ENCODE results near the gene HNRNPA3.
"Not testable (repeated sequence)": the region's sequence is repeated elsewhere in the genome, so short reads cannot be mapped to it uniquely, and the experiment has no call there.

Gene HNRNPA3

GRCh38 chr2:177235855-177236437 is 23.4 kb downstream of the HNRNPA3 start:
- no peak for FAIRE-seq

- no peak for FAIRE-seq
Measured at GRCh38 chr2:177237932-177238331, 25.3 kb downstream of the HNRNPA3 start.

GRCh38 chr2:177239053-177239452 is 26.5 kb downstream of the HNRNPA3 start:
- no peak for FAIRE-seq

GRCh38 chr2:177239932-177240630 is 27.5 kb downstream of the HNRNPA3 start:
- no peak for FAIRE-seq

- no peak for FAIRE-seq
Measured at GRCh38 chr2:177241711-177242120, 29.1 kb downstream of the HNRNPA3 start.

- FAIRE-seq = peak; percentile 99
Measured at GRCh38 chr2:177242121-177242987, 29.8 kb downstream of the HNRNPA3 start.

- no peak for FAIRE-seq
Measured at GRCh38 chr2:177243073-177243472, 30.5 kb downstream of the HNRNPA3 start.

- FAIRE-seq = no peak
Measured at GRCh38 chr2:177243476-177243875, 30.9 kb downstream of the HNRNPA3 start.

GRCh38 chr2:177244244-177244771 is 31.7 kb downstream of the HNRNPA3 start:
- FAIRE-seq = no peak

GRCh38 chr2:177245010-177245422 is 32.4 kb downstream of the HNRNPA3 start:
- no peak for FAIRE-seq

- no peak for FAIRE-seq
Measured at GRCh38 chr2:177246000-177246399, 33.4 kb downstream of the HNRNPA3 start.

- FAIRE-seq = not testable (repeated sequence)
Measured at GRCh38 chr2:177246523-177247030, 34.0 kb downstream of the HNRNPA3 start.

GRCh38 chr2:177247693-177248262 is 35.2 kb downstream of the HNRNPA3 start:
- no peak for FAIRE-seq

- FAIRE-seq = no peak
Measured at GRCh38 chr2:177249038-177249437, 36.4 kb downstream of the HNRNPA3 start.

GRCh38 chr2:177250461-177250860 is 37.9 kb downstream of the HNRNPA3 start:
- no peak for FAIRE-seq

GRCh38 chr2:177251165-177251542 is 38.6 kb downstream of the HNRNPA3 start:
- no peak for FAIRE-seq

GRCh38 chr2:177252808-177253531 is 40.4 kb downstream of the HNRNPA3 start:
- FAIRE-seq = no peak

GRCh38 chr2:177253704-177254103 is 41.1 kb downstream of the HNRNPA3 start:
- FAIRE-seq = peak; percentile 39

- no peak for FAIRE-seq
Measured at GRCh38 chr2:177254433-177255226, 42.0 kb downstream of the HNRNPA3 start.

- FAIRE-seq = no peak
Measured at GRCh38 chr2:177255227-177255601, 42.6 kb downstream of the HNRNPA3 start.

- no peak for FAIRE-seq
Measured at GRCh38 chr2:177256026-177256425, 43.4 kb downstream of the HNRNPA3 start.

Measured in G401.6 (cell line).